ENCODE measurements around the gene MLLT3. TPM values are rescaled to one million over a fixed set of nuclear protein-coding genes. Genes with fewer than 3 reads are reported as not detected.

MLLT3 gene
- total and polyA plus RNA-seq, 3 donors from 2014 or later, result 5.2 to 11.0 (median 7.6) TPM

DNA sequence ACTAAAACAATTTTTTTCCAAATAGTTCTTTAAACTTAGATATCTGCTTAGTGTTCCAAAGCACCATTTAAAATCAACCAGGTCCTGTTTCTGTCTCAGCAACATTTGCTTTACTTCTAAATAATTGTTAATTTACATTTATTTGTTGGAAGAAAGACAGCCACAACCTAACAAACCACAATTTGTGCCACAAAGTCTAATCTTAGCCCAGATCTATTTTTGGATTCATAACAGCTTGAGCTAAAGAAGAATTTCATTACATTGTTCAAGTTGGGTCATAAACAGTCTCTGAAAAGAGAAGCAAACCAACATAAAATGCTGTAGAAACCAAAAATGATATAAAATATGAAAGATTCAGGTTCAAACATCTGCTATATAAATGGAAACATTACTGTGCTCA is 24.4 kb downstream of the MLLT3 start:
- peaks cover 3% of the 10 kb centered on the region for H3K4me1 ChIP-seq

DNA sequence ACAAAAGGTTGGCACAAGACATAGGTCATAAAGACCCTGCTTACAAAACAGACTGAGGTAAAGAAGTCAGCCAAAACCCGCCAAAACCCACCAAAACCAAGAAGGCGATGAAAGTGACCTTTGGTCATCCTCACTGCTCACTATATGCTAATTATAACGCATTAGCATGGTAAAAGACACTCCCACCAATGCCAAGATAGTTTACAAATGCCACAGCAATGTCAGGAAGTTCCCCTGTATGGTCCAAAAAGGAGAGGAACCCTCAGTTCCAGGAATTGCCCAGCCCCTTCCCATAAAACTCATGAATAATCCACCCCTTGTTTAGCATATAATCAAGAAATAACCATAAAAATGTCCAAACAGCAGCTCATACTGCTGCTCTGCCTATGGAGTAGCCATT is 27.7 kb downstream of the MLLT3 start:
- WGBS, 2 donors, result 90 to 91% methylated on average over 3 of the region's 3 CpGs
- H3K4me1 ChIP-seq, result no peaks in the 10 kb centered on the region

More for the DNA sequence above, 24.4 kb downstream of the MLLT3 start:
- Histone ChIP-seq H3K4me3 (no peak overlapping the region), H3K27me3 (no peaks in the 10 kb centered on the region), H3K27ac (no peak overlapping the region), H3K36me3 (ENCODE audit: low read depth, missing control alignments) (no peaks in the 10 kb centered on the region), H3K9me3 (no peaks in the 10 kb centered on the region)
- TF ChIP-seq POLR2A (IDR thresholded peaks at IDR 0.05), result no peak
- TF ChIP-seq, protein P1, sequence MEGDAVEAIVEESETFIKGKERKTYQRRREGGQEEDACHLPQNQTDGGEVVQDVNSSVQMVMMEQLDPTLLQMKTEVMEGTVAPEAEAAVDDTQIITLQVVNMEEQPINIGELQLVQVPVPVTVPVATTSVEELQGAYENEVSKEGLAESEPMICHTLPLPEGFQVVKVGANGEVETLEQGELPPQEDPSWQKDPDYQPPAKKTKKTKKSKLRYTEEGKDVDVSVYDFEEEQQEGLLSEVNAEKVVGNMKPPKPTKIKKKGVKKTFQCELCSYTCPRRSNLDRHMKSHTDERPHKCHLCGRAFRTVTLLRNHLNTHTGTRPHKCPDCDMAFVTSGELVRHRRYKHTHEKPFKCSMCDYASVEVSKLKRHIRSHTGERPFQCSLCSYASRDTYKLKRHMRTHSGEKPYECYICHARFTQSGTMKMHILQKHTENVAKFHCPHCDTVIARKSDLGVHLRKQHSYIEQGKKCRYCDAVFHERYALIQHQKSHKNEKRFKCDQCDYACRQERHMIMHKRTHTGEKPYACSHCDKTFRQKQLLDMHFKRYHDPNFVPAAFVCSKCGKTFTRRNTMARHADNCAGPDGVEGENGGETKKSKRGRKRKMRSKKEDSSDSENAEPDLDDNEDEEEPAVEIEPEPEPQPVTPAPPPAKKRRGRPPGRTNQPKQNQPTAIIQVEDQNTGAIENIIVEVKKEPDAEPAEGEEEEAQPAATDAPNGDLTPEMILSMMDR (IDR thresholded peaks at IDR 0.05), result no peak
- no peak for DNase-seq
- intact Hi-C loops (cut with DNase I; ENCODE audit: low total_unique reads), result no loop called here

DNA sequence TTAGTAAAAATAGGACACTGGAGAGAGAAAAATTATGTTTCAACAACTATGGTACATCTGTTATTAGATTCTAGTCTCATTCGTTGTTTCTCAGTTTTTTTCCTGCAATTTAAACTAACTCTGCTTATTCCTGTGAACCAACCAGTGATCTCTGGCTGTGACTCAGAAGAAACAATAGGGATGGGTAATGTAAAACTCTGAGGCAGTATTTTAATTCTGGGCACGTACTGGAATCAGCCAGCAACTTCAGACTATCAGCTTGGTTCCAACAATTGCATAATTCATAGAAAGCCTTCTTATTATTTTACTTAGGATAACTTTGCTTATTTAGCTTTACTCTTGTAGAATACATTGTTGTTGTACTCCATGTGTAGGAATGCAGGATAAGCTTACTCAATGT is 28.8 kb downstream of the MLLT3 start:
- Histone ChIP-seq H3K27me3 (no peaks in the 10 kb centered on the region), H3K4me1 (no peaks in the 10 kb centered on the region), H3K27ac (no peak overlapping the region), H3K9me3 (no peaks in the 10 kb centered on the region), H3K36me3 (ENCODE audit: low read depth, missing control alignments) (no peaks in the 10 kb centered on the region), H3K4me3 (no peak overlapping the region)
- intact Hi-C loops (cut with DNase I; ENCODE audit: low total_unique reads), result no loop called here
- 64 to 80% methylated on average over 2 of the region's 2 CpGs for WGBS, 2 donors
- DNase-seq, result no peak
- TF ChIP-seq, protein P1 (IDR thresholded peaks at IDR 0.05), result no peak
- no peak for TF ChIP-seq POLR2A (IDR thresholded peaks at IDR 0.05)

More for the DNA sequence above, 27.7 kb downstream of the MLLT3 start:
- Histone ChIP-seq H3K36me3 (ENCODE audit: low read depth, missing control alignments) (no peaks in the 10 kb centered on the region), H3K9me3 (no peaks in the 10 kb centered on the region), H3K27me3 (no peaks in the 10 kb centered on the region), H3K27ac (no peak overlapping the region), H3K4me3 (no peak overlapping the region)
- TF ChIP-seq, protein P1 (IDR thresholded peaks at IDR 0.05), result no peak
- TF ChIP-seq POLR2A (IDR thresholded peaks at IDR 0.05), result no peak
- no peak for DNase-seq
- intact Hi-C loops (cut with DNase I; ENCODE audit: low total_unique reads), result no loop called here

DNA sequence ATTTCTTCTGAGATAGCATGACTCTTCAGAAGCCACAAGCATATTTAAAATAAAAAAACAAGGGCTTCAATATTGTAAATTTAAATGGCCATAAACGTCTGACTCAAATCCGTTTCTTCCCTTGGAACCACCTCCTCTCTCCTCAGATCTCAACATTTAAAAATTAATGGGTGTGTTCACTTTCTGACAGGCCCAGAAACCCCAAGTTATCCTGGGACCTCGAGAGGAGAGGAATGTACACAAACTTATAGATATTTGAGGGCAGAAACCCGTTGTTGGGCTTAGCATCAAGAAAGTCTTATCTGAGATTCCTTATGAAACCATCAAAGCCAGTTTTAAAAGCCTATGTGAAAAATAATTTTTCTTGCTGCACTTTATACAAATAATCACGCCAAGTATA is 29.2 kb downstream of the MLLT3 start:
- WGBS, 2 donors, result 84 to 88% methylated on average over 5 of the region's 5 CpGs
- H3K27ac ChIP-seq, result no peak overlapping the region
- intact Hi-C loops (cut with DNase I; ENCODE audit: low total_unique reads), result no loop called here
- H3K36me3 ChIP-seq (ENCODE audit: low read depth, missing control alignments), result no peaks in the 10 kb centered on the region
- no peaks in the 10 kb centered on the region for H3K27me3 ChIP-seq
- no peak overlapping the region for H3K4me3 ChIP-seq
- no peaks in the 10 kb centered on the region for H3K4me1 ChIP-seq
- no peaks in the 10 kb centered on the region for H3K9me3 ChIP-seq
- no peak for TF ChIP-seq POLR2A (IDR thresholded peaks at IDR 0.05)
- TF ChIP-seq, protein P1 (IDR thresholded peaks at IDR 0.05), result no peak
- no peak for DNase-seq

DNA sequence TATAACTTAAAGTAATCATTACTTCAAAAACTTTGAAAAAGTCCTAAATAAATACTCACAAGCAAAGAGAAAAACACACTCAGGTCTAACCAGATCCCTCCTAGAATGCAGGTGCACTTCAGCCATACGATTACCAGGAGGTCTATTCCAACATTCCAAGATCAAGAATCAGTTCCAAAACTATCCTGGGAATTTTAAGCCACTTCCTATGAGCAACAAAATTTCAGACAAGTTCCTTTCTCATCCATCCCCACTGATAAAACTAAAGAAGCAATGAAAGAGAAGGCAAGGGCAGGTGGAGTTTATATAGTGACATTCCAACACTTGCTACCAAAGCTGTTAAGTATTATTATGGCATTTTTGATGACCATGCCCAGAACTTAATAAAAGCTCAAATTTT is 29.6 kb downstream of the MLLT3 start:
- intact Hi-C loops (cut with DNase I; ENCODE audit: low total_unique reads), result no loop called here
- no peak for DNase-seq
- Histone ChIP-seq H3K9me3 (no peaks in the 10 kb centered on the region), H3K4me3 (no peak overlapping the region), H3K36me3 (ENCODE audit: low read depth, missing control alignments) (no peaks in the 10 kb centered on the region), H3K27me3 (no peaks in the 10 kb centered on the region), H3K27ac (no peak overlapping the region), H3K4me1 (no peaks in the 10 kb centered on the region)
- TF ChIP-seq POLR2A (IDR thresholded peaks at IDR 0.05), result no peak
- TF ChIP-seq, protein P1 (IDR thresholded peaks at IDR 0.05), result no peak
- 86 to 88% methylated on average over 1 of the region's 1 CpG for WGBS, 2 donors

Measured in testis (tissue), 3 donors.